HUES48 (cell line): Measurements from ENCODE around the gene SEC16A.
A peak's percentile ranks its signal among the peaks of the same experiment; 100 is the strongest.

Experiments used
- H3K27ac ChIP-seq: one replicate; pipeline ENCODE4 v1.7.0; 2013; ENCODE audit warnings: low read depth, low read length, inconsistent platforms
- H3K27me3 ChIP-seq: 2 replicates; pipeline ENCODE4 v1.6.1; 2013; ENCODE audit warnings: mild to moderate bottlenecking, low read length; ENCODE audit not compliant: control insufficient read depth, insufficient read depth
- H3K36me3 ChIP-seq: 2 replicates; pipeline ENCODE4 v1.6.1; 2013; ENCODE audit warnings: low read length; ENCODE audit not compliant: control insufficient read depth, insufficient read depth
- H3K4me1 ChIP-seq: 2 replicates; pipeline ENCODE4 v1.6.1; 2013; ENCODE audit warnings: mild to moderate bottlenecking, low read length; ENCODE audit not compliant: control insufficient read depth, insufficient read depth
- H3K4me3 ChIP-seq: 2 replicates; pipeline ENCODE4 v1.5.1; 2013; ENCODE audit warnings: mild to moderate bottlenecking, low read depth, low read length
- H3K9ac ChIP-seq: 2 replicates; pipeline ENCODE4 v1.6.1; 2013; ENCODE audit warnings: mild to moderate bottlenecking, low read depth, low read length, moderate library complexity
- H3K9me3 ChIP-seq: 2 replicates; pipeline ENCODE4 v1.6.1; 2013; ENCODE audit warnings: low read length; ENCODE audit not compliant: control insufficient read depth, insufficient read depth

The SEC16A gene

GRCh38 chr9:136439481-136440408, 43.1 kb downstream of the SEC16A start, which contains the start of gene INPP5E:
Gene INPP5E (minus strand): TSS chr9:136439845. CDS start chr9:136439419, 426 bp downstream.
- H3K27ac ChIP-seq = peak within 1 kb of the TSS; percentile 55
- H3K36me3 ChIP-seq = peaks cover 44% of the 10 kb centered on the region
- no peaks in the 10 kb centered on the region for H3K9me3 ChIP-seq
- no peaks in the 10 kb centered on the region for H3K27me3 ChIP-seq
- H3K4me1 ChIP-seq = no peaks in the 10 kb centered on the region
- H3K9ac ChIP-seq = peak within 1 kb of the TSS; percentile 63
- H3K4me3 ChIP-seq = peak within 1 kb of the TSS; percentile 84

GRCh38 chr9:136438548-136439480, 44.0 kb downstream of the SEC16A start:
- Histone ChIP-seq H3K27ac (no peak overlapping the region), H3K36me3 (peaks cover 36% of the 10 kb centered on the region), H3K4me1 (no peaks in the 10 kb centered on the region), H3K27me3 (no peaks in the 10 kb centered on the region), H3K9me3 (no peaks in the 10 kb centered on the region), H3K4me3 (peak overlapping the region; percentile 84), H3K9ac (peak overlapping the region; percentile 63)

GRCh38 chr9:136437839-136438547, 44.8 kb downstream of the SEC16A start:
- peak overlapping the region; percentile 84 for H3K4me3 ChIP-seq
- H3K9ac ChIP-seq = peak overlapping the region; percentile 63; the same call in 1 of the 2 replicates
- no peaks in the 10 kb centered on the region for H3K27me3 ChIP-seq
- H3K36me3 ChIP-seq = peaks cover 27% of the 10 kb centered on the region
- H3K27ac ChIP-seq = no peak overlapping the region
- H3K4me1 ChIP-seq = no peaks in the 10 kb centered on the region
- no peaks in the 10 kb centered on the region for H3K9me3 ChIP-seq

- H3K9ac ChIP-seq = no peak overlapping the region
Measured at GRCh38 chr9:136437430-136437829, 45.4 kb downstream of the SEC16A start.

GRCh38 chr9:136436055-136436634, 46.7 kb downstream of the SEC16A start:
- Histone ChIP-seq H3K9ac (no peak overlapping the region), H3K27me3 (no peaks in the 10 kb centered on the region), H3K4me1 (no peaks in the 10 kb centered on the region), H3K36me3 (peaks cover 9% of the 10 kb centered on the region), H3K9me3 (no peaks in the 10 kb centered on the region), H3K4me3 (no peak overlapping the region), H3K27ac (no peak overlapping the region)

More at GRCh38 chr9:136437430-136437829, 45.4 kb downstream of the SEC16A start:
- Histone ChIP-seq H3K27ac (no peak overlapping the region), H3K4me3 (peak overlapping the region; percentile 84; the same call in 1 of the 2 replicates), H3K4me1 (no peaks in the 10 kb centered on the region), H3K9me3 (no peaks in the 10 kb centered on the region), H3K36me3 (peaks cover 22% of the 10 kb centered on the region), H3K27me3 (no peaks in the 10 kb centered on the region)

GRCh38 chr9:136434580-136435169, 48.2 kb downstream of the SEC16A start:
- Histone ChIP-seq H3K36me3 (peaks cover 9% of the 10 kb centered on the region), H3K27me3 (no peaks in the 10 kb centered on the region), H3K9ac (no peak overlapping the region), H3K9me3 (no peaks in the 10 kb centered on the region), H3K4me3 (no peak overlapping the region), H3K27ac (no peak overlapping the region), H3K4me1 (no peaks in the 10 kb centered on the region)

GRCh38 chr9:136433849-136434579, 48.8 kb downstream of the SEC16A start:
- no peak overlapping the region for H3K27ac ChIP-seq

GRCh38 chr9:136433043-136433715, 49.7 kb downstream of the SEC16A start:
- Histone ChIP-seq H3K9ac (no peak overlapping the region), H3K27ac (no peak overlapping the region), H3K4me1 (no peaks in the 10 kb centered on the region), H3K27me3 (no peaks in the 10 kb centered on the region), H3K4me3 (no peak overlapping the region), H3K36me3 (peaks cover 19% of the 10 kb centered on the region), H3K9me3 (no peaks in the 10 kb centered on the region)

More at GRCh38 chr9:136433849-136434579, 48.8 kb downstream of the SEC16A start:
- H3K4me1 ChIP-seq = no peaks in the 10 kb centered on the region
- peaks cover 16% of the 10 kb centered on the region for H3K36me3 ChIP-seq
- no peaks in the 10 kb centered on the region for H3K27me3 ChIP-seq
- no peaks in the 10 kb centered on the region for H3K9me3 ChIP-seq
- H3K4me3 ChIP-seq = no peak overlapping the region
- no peak overlapping the region for H3K9ac ChIP-seq

- no peaks in the 10 kb centered on the region for H3K27me3 ChIP-seq
- no peaks in the 10 kb centered on the region for H3K4me1 ChIP-seq
- H3K9me3 ChIP-seq = no peaks in the 10 kb centered on the region
- H3K27ac ChIP-seq = no peak overlapping the region
- H3K4me3 ChIP-seq = no peak overlapping the region
- peaks cover 19% of the 10 kb centered on the region for H3K36me3 ChIP-seq
- H3K9ac ChIP-seq = no peak overlapping the region
Measured at GRCh38 chr9:136432591-136432990, 50.2 kb downstream of the SEC16A start.
